Stimulated activated CD8-positive, alpha-beta memory T cell treated with anti-CD3 and anti-CD28 coated beads, Interleukin-7, amount 100 ng/mL, for 48 hours (primary cell): Measurements from ENCODE around the gene SERPINB1.

Experiments
- DNase-seq, 2 donors: peaks; one replicate each; pipeline ENCODE4 v3.0.0-alpha.2; 2020; ENCODE audit warnings: low read depth in 1 of 2; ENCODE audit errors: extremely low read depth in 1 of 2

The SERPINB1 gene

GRCh38 chr6:2795162-2795561 is 46.5 kb downstream of the SERPINB1 start:
- no peak for DNase-seq

GRCh38 chr6:2794171-2794730 is 47.4 kb downstream of the SERPINB1 start:
- no peak for DNase-seq

- DNase-seq: peak in 1 of 2 donors; percentile 32
Measured at GRCh38 chr6:2793534-2794151, 48.0 kb downstream of the SERPINB1 start.

- no peak for DNase-seq
Measured at GRCh38 chr6:2792330-2793110, 49.1 kb downstream of the SERPINB1 start.

GRCh38 chr6:2791450-2791974 is 50.2 kb downstream of the SERPINB1 start:
- DNase-seq: no peak

GRCh38 chr6:2790588-2791449 is 50.8 kb downstream of the SERPINB1 start:
- peak in 1 of 2 donors; percentile 48 for DNase-seq

- DNase-seq: no peak
Measured at GRCh38 chr6:2786269-2786668, 55.4 kb downstream of the SERPINB1 start.

GRCh38 chr6:2784930-2785329 is 56.7 kb downstream of the SERPINB1 start:
- DNase-seq: no peak

GRCh38 chr6:2784061-2784460 is 57.6 kb downstream of the SERPINB1 start:
- no peak for DNase-seq

- no peak for DNase-seq
Measured at GRCh38 chr6:2783188-2783963, 58.3 kb downstream of the SERPINB1 start.

- DNase-seq: no peak
Measured at GRCh38 chr6:2782825-2783187, 58.9 kb downstream of the SERPINB1 start.

GRCh38 chr6:2782356-2782708 is 59.3 kb downstream of the SERPINB1 start:
- DNase-seq: no peak
